Thymus (tissue), 11 donors: ENCODE results near the gene LDB3. TPM values are rescaled to one million over a fixed set of nuclear protein-coding genes. Genes with fewer than 3 reads are reported as not detected.

Experiments used
- DNase-seq, 9 donors: peaks; one replicate each; pipeline ENCODE4 v3.0.0-alpha.2; 2013; ENCODE audit warnings: low spot score in 9 of 9, low read depth in 6 of 9, missing footprints in 1 of 9
- H3K27ac ChIP-seq, 2 donors: one replicate each; pipeline ENCODE4 v1.5.1; 2013; ENCODE audit warnings: control low read depth in 1 of 2, low read depth in 1 of 2, low read length in 1 of 2, mild to moderate bottlenecking in 1 of 2, moderate library complexity in 1 of 2
- H3K27me3 ChIP-seq, 2 donors: one replicate each; pipeline ENCODE4 v1.5.1; 2013; ENCODE audit warnings: low read length in 1 of 2; ENCODE audit not compliant: control insufficient read depth in 2 of 2, insufficient read depth in 1 of 2
- H3K36me3 ChIP-seq, 2 donors: one replicate each; pipeline ENCODE4 v1.5.1; 2013; ENCODE audit warnings: low read length in 1 of 2, mild to moderate bottlenecking in 1 of 2, moderate library complexity in 1 of 2; ENCODE audit not compliant: control insufficient read depth in 2 of 2, insufficient read depth in 2 of 2
- H3K4me1 ChIP-seq, 2 donors: one replicate each; pipeline ENCODE4 v1.5.1; 2013; ENCODE audit warnings: low read length in 2 of 2; ENCODE audit not compliant: control insufficient read depth in 2 of 2, insufficient read depth in 2 of 2
- H3K4me3 ChIP-seq, 2 donors: one replicate each; pipeline ENCODE4 v1.5.1; 2013; ENCODE audit warnings: low read length in 2 of 2, control low read depth in 1 of 2, mild to moderate bottlenecking in 1 of 2
- H3K9me3 ChIP-seq, 2 donors: one replicate each; pipeline ENCODE4 v1.5.1; 2013; ENCODE audit warnings: low read length in 1 of 2, mild to moderate bottlenecking in 1 of 2; ENCODE audit not compliant: control insufficient read depth in 2 of 2, insufficient read depth in 1 of 2
- WGBS: extraction: QIAGEN DNeasy Blood & Tissue Kit; methylation state at CpG from one replicate; pipeline ENCODE4 v1.1.7; 2013; 5-methylcytosine and 5-hydroxymethylcytosine counted together
- polyA plus RNA-seq: library from polyadenylated mRNA; stranded (reverse); fragments of 200-250 nt; gene quantifications from one replicate; pipeline ENCODE4 v1.2.3, GENCODE V29; 2013
- total RNA-seq: library from RNA; stranded (reverse); fragments of 120-200 nt; gene quantifications from one replicate; pipeline ENCODE4 v1.2.4, GENCODE V29; 2013
- donor health status: healthy.

Gene LDB3
- total and polyA plus RNA-seq, 2 donors: 0.38 to 2.9 TPM

- Histone ChIP-seq H3K4me3 (no peak overlapping the region), H3K36me3 (no peaks in the 10 kb centered on the region), H3K27ac (no peak overlapping the region), H3K9me3 (no peaks in the 10 kb centered on the region), H3K27me3 (no peaks in the 10 kb centered on the region), H3K4me1 (no peaks in the 10 kb centered on the region)
- no peak for DNase-seq
- 99% methylated on average over 4 of the region's 4 CpGs for WGBS
Observed at GRCh38 chr10:86785037-86785436, 116.7 kb downstream of the LDB3 start.

Other genes with a start within 250 kb of the LDB3 start
- 50.9 TPM for gene WAPL, start 146.7 kb upstream of the LDB3 start, total RNA-seq
- 39.1 TPM for gene WAPL, start 146.7 kb upstream of the LDB3 start, polyA plus RNA-seq
- under 0.01 TPM for gene OPN4, start 14.0 kb upstream of the LDB3 start, total RNA-seq
- gene OPN4, start 14.0 kb upstream of the LDB3 start, polyA plus RNA-seq: 0.09 TPM
- 10.4 TPM for gene BMPR1A, start 88.1 kb downstream of the LDB3 start, total RNA-seq
- gene BMPR1A, start 88.1 kb downstream of the LDB3 start, polyA plus RNA-seq: 5.5 TPM